Muscle of leg (tissue), 11 donors: ENCODE results near the gene PCNX3. TPM values are rescaled to one million over a fixed set of nuclear protein-coding genes. Genes with fewer than 3 reads are reported as not detected.
"Not testable (repeated sequence)": the region's sequence is repeated elsewhere in the genome, so short reads cannot be mapped to it uniquely, and the experiment has no call there.

ENCODE experiments used
- DNase-seq: peaks from one replicate; pipeline ENCODE4 v3.0.0; 2013
- H3K27ac ChIP-seq: one replicate; pipeline ENCODE4 v1.5.1; 2013; ENCODE audit warnings: mild to moderate bottlenecking, low read length, control low read depth
- H3K27me3 ChIP-seq: one replicate; pipeline ENCODE4 v1.6.1; 2013; ENCODE audit warnings: low read length; ENCODE audit not compliant: control insufficient read depth, insufficient read depth
- H3K36me3 ChIP-seq: one replicate; pipeline ENCODE4 v1.6.1; 2013; ENCODE audit warnings: low read length; ENCODE audit not compliant: control insufficient read depth, insufficient read depth
- H3K4me1 ChIP-seq: one replicate; pipeline ENCODE4 v1.6.1; 2013; ENCODE audit warnings: low read length; ENCODE audit not compliant: control insufficient read depth, insufficient read depth
- H3K4me3 ChIP-seq: one replicate; pipeline ENCODE4 v1.5.1; 2013; ENCODE audit warnings: low read length, control low read depth
- H3K9me3 ChIP-seq: replicated peaks from 2 replicates; pipeline ENCODE4 v1.6.1; 2013; ENCODE audit warnings: low read depth, low read length; ENCODE audit not compliant: control insufficient read depth
- WGBS: methylation state at CpG from one replicate; pipeline ENCODE4 v1.1.5; 2013; ENCODE audit warnings: missing lambda C conversion rate; ENCODE audit not compliant: insufficient coverage; 5-methylcytosine and 5-hydroxymethylcytosine counted together
- polyA plus RNA-seq, 8 donors: library from polyadenylated mRNA; unstranded; fragments of 120-200 nt; gene quantifications; one replicate each; pipeline versions ENCODE4 v1.2.1 to v1.2.3, GENCODE V29; 2013; ENCODE audit warnings: inconsistent platforms in 1 of 8, low replicate concordance in 1 of 8; ENCODE audit not compliant: insufficient read length in 8 of 8, insufficient read depth in 1 of 8
- total RNA-seq: library from RNA; stranded (reverse); fragments of 120-200 nt; gene quantifications from one replicate; pipeline ENCODE4 v1.2.4, GENCODE V29; 2013

The PCNX3 gene
- total and polyA plus RNA-seq, 9 donors, result 6.6 to 24.7 (median 20.0) TPM

GRCh38 chr11:65672180-65672860 is 56.7 kb downstream of the PCNX3 start:
- Histone ChIP-seq H3K9me3 (no peaks in the 10 kb centered on the region), H3K4me3 (no peak overlapping the region), H3K27ac (no peak overlapping the region), H3K36me3 (no peaks in the 10 kb centered on the region), H3K4me1 (no peaks in the 10 kb centered on the region), H3K27me3 (no peaks in the 10 kb centered on the region)
- DNase-seq, result no peak

- no peaks in the 10 kb centered on the region for H3K27me3 ChIP-seq
- no CpG with 5 or more reads among the region's 2 CpGs for WGBS
- H3K27ac ChIP-seq, result no peak overlapping the region
- H3K4me3 ChIP-seq, result no peak overlapping the region
- no peaks in the 10 kb centered on the region for H3K36me3 ChIP-seq
- no peaks in the 10 kb centered on the region for H3K4me1 ChIP-seq
- DNase-seq, result no peak
- no peaks in the 10 kb centered on the region for H3K9me3 ChIP-seq
These were observed 57.4 kb downstream of the PCNX3 start for GRCh38 chr11:65672982-65673381.

GRCh38 chr11:65680192-65680743 is 64.7 kb downstream of the PCNX3 start:
- no peaks in the 10 kb centered on the region for H3K4me1 ChIP-seq
- H3K36me3 ChIP-seq, result no peaks in the 10 kb centered on the region
- H3K27ac ChIP-seq, result no peak overlapping the region
- no peak overlapping the region for H3K4me3 ChIP-seq
- peaks cover 3% of the 10 kb centered on the region for H3K27me3 ChIP-seq
- H3K9me3 ChIP-seq, result no peaks in the 10 kb centered on the region
- WGBS, result no CpG with 5 or more reads among the region's 5 CpGs
- DNase-seq, result no peak

GRCh38 chr11:65683480-65683879 is 67.9 kb downstream of the PCNX3 start:
- H3K4me1 ChIP-seq, H3K27me3 ChIP-seq, H3K4me3 ChIP-seq, H3K27ac ChIP-seq, H3K36me3 ChIP-seq, DNase-seq, H3K9me3 ChIP-seq: not testable (repeated sequence)
- 50% methylated on average over 1 of the region's 6 CpGs for WGBS

GRCh38 chr11:65685981-65686380 is 70.4 kb downstream of the PCNX3 start:
- H3K4me3 ChIP-seq, result no peak overlapping the region
- H3K27me3 ChIP-seq, result peaks cover 3% of the 10 kb centered on the region
- 56% methylated on average over 1 of the region's 8 CpGs for WGBS
- no peaks in the 10 kb centered on the region for H3K36me3 ChIP-seq
- H3K4me1 ChIP-seq, result no peaks in the 10 kb centered on the region
- H3K9me3 ChIP-seq, result no peaks in the 10 kb centered on the region
- no peak for DNase-seq
- H3K27ac ChIP-seq, result no peak overlapping the region

Other genes with a start within 250 kb of the PCNX3 start
- gene SLC25A45, start 233.1 kb upstream of the PCNX3 start, total RNA-seq, result 5.0 TPM
- gene SLC25A45, start 233.1 kb upstream of the PCNX3 start, polyA plus RNA-seq, result 1 to 10 TPM; 4.0 to 8.3 (median 5.3) TPM
- 8.8 TPM for gene FRMD8, start 229.1 kb upstream of the PCNX3 start, total RNA-seq
- 10 to 100 TPM in 6 of 8 donors, 1 to 10 TPM in 2; 8.2 to 12.4 (median 10.3) TPM for gene FRMD8, start 229.1 kb upstream of the PCNX3 start, polyA plus RNA-seq
- gene NEAT1, start 193.0 kb upstream of the PCNX3 start, total RNA-seq, result 15.6 TPM
- 100 to 1,000 TPM in 2 of 8 donors, 10 to 100 TPM in 6; 36.3 to 203 (median 72.2) TPM for gene NEAT1, start 193.0 kb upstream of the PCNX3 start, polyA plus RNA-seq
- 4,773 TPM for gene MALAT1, start 116.7 kb upstream of the PCNX3 start, total RNA-seq
- gene MALAT1, start 116.7 kb upstream of the PCNX3 start, polyA plus RNA-seq, result 100 to 1,000 TPM; 135 to 278 (median 159) TPM
- 42.9 TPM for gene SCYL1, start 90.7 kb upstream of the PCNX3 start, total RNA-seq
- gene SCYL1, start 90.7 kb upstream of the PCNX3 start, polyA plus RNA-seq, result 10 to 100 TPM; 43.0 to 62.9 (median 51.9) TPM
- gene LTBP3, start 57.4 kb upstream of the PCNX3 start, total RNA-seq, result 50.2 TPM
- gene LTBP3, start 57.4 kb upstream of the PCNX3 start, polyA plus RNA-seq, result 100 to 1,000 TPM; 115 to 204 (median 159) TPM
- gene ZNRD2, start 45.3 kb upstream of the PCNX3 start, total RNA-seq, result 24.4 TPM
- gene ZNRD2, start 45.3 kb upstream of the PCNX3 start, polyA plus RNA-seq, result 10 to 100 TPM; 50.6 to 63.1 (median 57.5) TPM
- gene FAM89B, start 43.2 kb upstream of the PCNX3 start, total RNA-seq, result 46.1 TPM
- gene FAM89B, start 43.2 kb upstream of the PCNX3 start, polyA plus RNA-seq, result 10 to 100 TPM; 32.5 to 53.2 (median 41.7) TPM
- 176 TPM for gene EHBP1L1, start 39.7 kb upstream of the PCNX3 start, total RNA-seq
- gene EHBP1L1, start 39.7 kb upstream of the PCNX3 start, polyA plus RNA-seq, result 100 to 1,000 TPM; 209 to 388 (median 297) TPM
- 0.31 TPM for gene KCNK7, start 20.0 kb upstream of the PCNX3 start, total RNA-seq
- 1 to 10 TPM in 4 of 8 donors, under 1 TPM in 4; 0.39 to 1.9 (median 0.95) TPM for gene KCNK7, start 20.0 kb upstream of the PCNX3 start, polyA plus RNA-seq
- gene MAP3K11, start 1.6 kb upstream of the PCNX3 start, total RNA-seq, result 19.9 TPM
- 10 to 100 TPM; 26.1 to 37.2 (median 30.5) TPM for gene MAP3K11, start 1.6 kb upstream of the PCNX3 start, polyA plus RNA-seq
- gene SIPA1, start 22.3 kb downstream of the PCNX3 start, total RNA-seq, result 27.7 TPM
- gene SIPA1, start 22.3 kb downstream of the PCNX3 start, polyA plus RNA-seq, result 10 to 100 TPM; 36.2 to 49.6 (median 40.9) TPM
- gene RELA, start 47.1 kb downstream of the PCNX3 start, total RNA-seq, result 18.8 TPM
- 10 to 100 TPM; 38.6 to 54.2 (median 44.5) TPM for gene RELA, start 47.1 kb downstream of the PCNX3 start, polyA plus RNA-seq
- 40.4 TPM for gene KAT5, start 96.5 kb downstream of the PCNX3 start, total RNA-seq
- 10 to 100 TPM; 31.1 to 45.4 (median 39.7) TPM for gene KAT5, start 96.5 kb downstream of the PCNX3 start, polyA plus RNA-seq
- gene RNASEH2C, start 105.0 kb downstream of the PCNX3 start, total RNA-seq, result 35.1 TPM
- 10 to 100 TPM; 23.3 to 37.8 (median 25.6) TPM for gene RNASEH2C, start 105.0 kb downstream of the PCNX3 start, polyA plus RNA-seq
- gene AP5B1, start 165.2 kb downstream of the PCNX3 start, total RNA-seq, result 1.6 TPM
- 1 to 10 TPM; 1.6 to 3.4 (median 2.2) TPM for gene AP5B1, start 165.2 kb downstream of the PCNX3 start, polyA plus RNA-seq
- gene OVOL1, start 171.3 kb downstream of the PCNX3 start, total RNA-seq, result not detected
- gene OVOL1, start 171.3 kb downstream of the PCNX3 start, polyA plus RNA-seq, result 1 to 10 TPM in 1 of 8 donors, under 1 TPM in 2, not detected in 5; 0.32 to 1.7 (median 0.41) TPM
- gene SNX32, start 218.2 kb downstream of the PCNX3 start, total RNA-seq, result 0.98 TPM
- gene SNX32, start 218.2 kb downstream of the PCNX3 start, polyA plus RNA-seq, result 1 to 10 TPM in 7 of 8 donors, under 1 TPM in 1; 1.00 to 2.6 (median 1.5) TPM
- 436 TPM for gene CFL1, start 242.4 kb downstream of the PCNX3 start, total RNA-seq
- 100 to 1,000 TPM; 590 to 789 (median 728) TPM for gene CFL1, start 242.4 kb downstream of the PCNX3 start, polyA plus RNA-seq
- 34.4 TPM for gene MUS81, start 244.7 kb downstream of the PCNX3 start, total RNA-seq
- 10 to 100 TPM; 35.7 to 49.5 (median 46.6) TPM for gene MUS81, start 244.7 kb downstream of the PCNX3 start, polyA plus RNA-seq